HG03025 (cell line): ENCODE results near the gene KIF5C.

Experiments used
- ATAC-seq: cut with Tn5 transposase; IDR thresholded peaks from one replicate; pipeline ENCODE4 v1.9.1; 2021; ENCODE audit warnings: mild to moderate bottlenecking, moderate library complexity; ENCODE audit not compliant: unreplicated experiment, low FRiP score

KIF5C gene

GRCh38 chr2:148983896-148984295 lies 108.9 kb downstream of the KIF5C start:
- no peak for ATAC-seq

- ATAC-seq: no peak
These were observed 109.4 kb downstream of the KIF5C start for GRCh38 chr2:148984449-148984848.

GRCh38 chr2:148987286-148987685 lies 112.3 kb downstream of the KIF5C start:
- no peak for ATAC-seq

- no peak for ATAC-seq
These were observed 113.3 kb downstream of the KIF5C start for GRCh38 chr2:148988337-148988736.

- peak; percentile 89 for ATAC-seq
These were observed 115.0 kb downstream of the KIF5C start for GRCh38 chr2:148989882-148990493.

- no peak for ATAC-seq
These were observed 115.9 kb downstream of the KIF5C start for GRCh38 chr2:148990968-148991367.

GRCh38 chr2:148992448-148992847 lies 117.4 kb downstream of the KIF5C start:
- ATAC-seq: no peak

- ATAC-seq: no peak
These were observed 118.3 kb downstream of the KIF5C start for GRCh38 chr2:148993351-148993750.

- no peak for ATAC-seq
These were observed 119.3 kb downstream of the KIF5C start for GRCh38 chr2:148994341-148994740.

GRCh38 chr2:148996805-148997204 lies 121.8 kb downstream of the KIF5C start:
- no peak for ATAC-seq

- ATAC-seq: no peak
These were observed 123.3 kb downstream of the KIF5C start for GRCh38 chr2:148998165-148998830.

GRCh38 chr2:148998831-148999200 lies 123.8 kb downstream of the KIF5C start:
- no peak for ATAC-seq

GRCh38 chr2:148999451-148999921 lies 124.5 kb downstream of the KIF5C start:
- no peak for ATAC-seq

GRCh38 chr2:149000158-149000938 lies 125.3 kb downstream of the KIF5C start:
- ATAC-seq: no peak

- ATAC-seq: no peak
These were observed 126.5 kb downstream of the KIF5C start for GRCh38 chr2:149001496-149001895.

- no peak for ATAC-seq
These were observed 127.4 kb downstream of the KIF5C start for GRCh38 chr2:149002378-149002890.

GRCh38 chr2:149002891-149003740 lies 128.1 kb downstream of the KIF5C start:
- ATAC-seq: no peak

- no peak for ATAC-seq
These were observed 129.8 kb downstream of the KIF5C start for GRCh38 chr2:149004836-149005235.

GRCh38 chr2:149005471-149006077 lies 130.5 kb downstream of the KIF5C start:
- no peak for ATAC-seq
